Measurements from ENCODE around the gene STARD5.

DNA sequence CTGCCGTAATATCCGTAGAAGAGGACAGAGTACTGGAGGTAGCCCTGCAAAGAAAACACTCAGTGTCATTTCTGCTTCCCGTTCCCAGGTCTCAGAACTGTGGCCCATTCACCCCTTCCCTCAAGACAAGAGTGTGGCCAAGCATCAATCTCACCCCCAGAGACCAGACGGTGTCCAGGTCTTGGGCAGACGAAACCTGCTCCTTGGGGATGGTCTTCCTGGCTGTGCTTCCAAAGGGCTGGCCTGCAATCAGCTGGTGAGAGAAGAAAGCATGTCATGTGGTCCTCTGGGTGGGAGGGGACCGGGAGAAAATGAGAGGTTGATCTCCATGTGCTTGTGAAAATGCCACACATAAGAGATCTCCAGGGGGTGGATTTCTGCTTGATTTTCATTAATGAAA is 34.3 kb upstream of the STARD5 start:
- TF ChIP-seq POU5F1 (IDR thresholded peaks at IDR 0.05; ENCODE audit: borderline replicate concordance, low read depth, low read length, partially characterized antibody) (no peak), NCOA4 (IDR thresholded peaks at IDR 0.05; ENCODE audit: partially characterized antibody) (no peak), DIDO1 (tag; IDR thresholded peaks at IDR 0.05; ENCODE audit: low read depth) (no peak), MAX (CRISPR knock-in tag; IDR thresholded peaks at IDR 0.05) (no peak), FOXA1 (IDR thresholded peaks at IDR 0.05; ENCODE audit: borderline replicate concordance) (no peak), ZKSCAN8 (CRISPR knock-in tag; IDR thresholded peaks at IDR 0.05) (no peak)
